ENCODE measurements around the gene ETS1.

GRCh38 chr11:128468111-128468510 is 119.2 kb downstream of the ETS1 start:
- TF ChIP-seq EZH2 (IDR thresholded peaks at IDR 0.05), result no peak
- no peak for TF ChIP-seq POLR2AphosphoS5 (IDR thresholded peaks at IDR 0.05; ENCODE audit: borderline replicate concordance, low read depth, low read length)
- no peak for TF ChIP-seq FOXP2 (optimal IDR thresholded peaks at IDR 0.05; ENCODE audit: control extremely low read depth, extremely low read length, insufficient read depth)

Measured in SK-N-MC (cell line).